Measurements from ENCODE around the gene GCK.

GCK gene

GRCh38 chr7:44218418-44219201 lies 29.4 kb upstream of the GCK start:
- H3K4me3 ChIP-seq (ENCODE audit: control insufficient read depth, low read depth, low read length) = no peak overlapping the region
- no peak for DNase-seq (ENCODE audit: low read depth)
- TF ChIP-seq, protein P1, sequence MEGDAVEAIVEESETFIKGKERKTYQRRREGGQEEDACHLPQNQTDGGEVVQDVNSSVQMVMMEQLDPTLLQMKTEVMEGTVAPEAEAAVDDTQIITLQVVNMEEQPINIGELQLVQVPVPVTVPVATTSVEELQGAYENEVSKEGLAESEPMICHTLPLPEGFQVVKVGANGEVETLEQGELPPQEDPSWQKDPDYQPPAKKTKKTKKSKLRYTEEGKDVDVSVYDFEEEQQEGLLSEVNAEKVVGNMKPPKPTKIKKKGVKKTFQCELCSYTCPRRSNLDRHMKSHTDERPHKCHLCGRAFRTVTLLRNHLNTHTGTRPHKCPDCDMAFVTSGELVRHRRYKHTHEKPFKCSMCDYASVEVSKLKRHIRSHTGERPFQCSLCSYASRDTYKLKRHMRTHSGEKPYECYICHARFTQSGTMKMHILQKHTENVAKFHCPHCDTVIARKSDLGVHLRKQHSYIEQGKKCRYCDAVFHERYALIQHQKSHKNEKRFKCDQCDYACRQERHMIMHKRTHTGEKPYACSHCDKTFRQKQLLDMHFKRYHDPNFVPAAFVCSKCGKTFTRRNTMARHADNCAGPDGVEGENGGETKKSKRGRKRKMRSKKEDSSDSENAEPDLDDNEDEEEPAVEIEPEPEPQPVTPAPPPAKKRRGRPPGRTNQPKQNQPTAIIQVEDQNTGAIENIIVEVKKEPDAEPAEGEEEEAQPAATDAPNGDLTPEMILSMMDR (IDR thresholded peaks at IDR 0.05; ENCODE audit: control insufficient read depth, insufficient read depth, low read depth, low read length, missing control alignments) = no peak

DNA sequence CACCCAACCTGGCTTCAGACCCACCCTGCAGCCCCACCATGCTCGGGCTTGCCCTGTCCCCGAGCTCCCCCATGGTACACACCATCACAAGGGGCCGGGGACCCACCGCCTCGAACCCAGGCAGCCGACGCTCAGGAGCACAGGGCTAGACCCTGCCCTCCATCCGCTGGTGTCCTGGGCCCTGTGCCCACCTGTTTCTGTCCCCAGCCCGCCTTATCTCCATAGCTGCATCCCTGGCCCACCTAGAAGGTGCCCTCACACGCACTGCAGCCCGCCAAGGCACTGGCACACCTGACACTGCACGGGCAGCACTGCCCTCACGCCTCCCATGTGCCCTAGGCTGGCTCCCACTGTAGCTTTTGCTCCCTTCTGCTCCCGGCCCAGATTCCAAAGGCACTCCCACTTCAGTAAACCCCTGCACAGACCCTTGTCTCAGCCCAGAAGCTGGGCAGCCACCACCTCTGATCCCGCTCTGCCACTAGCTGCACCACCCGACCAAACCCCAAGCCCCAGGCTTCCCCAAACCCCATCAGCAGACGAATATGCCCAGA lies 28.7 kb upstream of the GCK start:
- H3K4me3 ChIP-seq (ENCODE audit: control insufficient read depth, low read depth, low read length) = no peak overlapping the region
- TF ChIP-seq, protein P1 (IDR thresholded peaks at IDR 0.05; ENCODE audit: control insufficient read depth, insufficient read depth, low read depth, low read length, missing control alignments) = no peak
- DNase-seq (ENCODE audit: low read depth) = no peak

DNA sequence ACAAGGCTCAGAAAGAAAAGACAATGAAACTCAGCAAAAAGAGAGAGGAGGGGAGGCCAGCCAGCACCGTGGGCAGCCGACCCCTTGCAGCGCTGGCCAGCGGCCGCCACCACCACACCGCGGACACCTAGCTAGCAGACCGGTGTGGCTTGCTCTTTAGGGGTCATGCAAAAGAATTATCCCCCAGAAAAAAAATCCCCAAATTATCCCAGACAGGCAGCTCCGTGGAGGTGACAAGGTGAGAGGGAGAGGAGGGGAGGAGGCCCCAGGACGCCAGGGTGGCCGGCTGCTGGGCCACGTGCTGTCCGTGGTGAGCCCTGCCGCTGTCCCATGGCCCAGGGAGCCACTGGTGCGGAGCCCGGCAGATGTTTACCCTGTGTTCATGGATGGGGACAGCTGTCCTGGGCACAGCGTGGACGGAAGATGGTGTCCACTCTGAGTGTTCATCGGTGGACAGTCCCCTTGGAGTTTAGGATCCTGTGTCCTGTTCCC lies 28.0 kb upstream of the GCK start:
- TF ChIP-seq, protein P1 (IDR thresholded peaks at IDR 0.05; ENCODE audit: control insufficient read depth, insufficient read depth, low read depth, low read length, missing control alignments) = no peak
- H3K4me3 ChIP-seq (ENCODE audit: control insufficient read depth, low read depth, low read length) = no peak overlapping the region
- no peak for DNase-seq (ENCODE audit: low read depth)

GRCh38 chr7:44216521-44217222 lies 27.4 kb upstream of the GCK start:
- TF ChIP-seq, protein P1 (IDR thresholded peaks at IDR 0.05; ENCODE audit: control insufficient read depth, insufficient read depth, low read depth, low read length, missing control alignments) = no peak
- H3K4me3 ChIP-seq (ENCODE audit: control insufficient read depth, low read depth, low read length) = no peak overlapping the region
- DNase-seq (ENCODE audit: low read depth) = no peak

DNA sequence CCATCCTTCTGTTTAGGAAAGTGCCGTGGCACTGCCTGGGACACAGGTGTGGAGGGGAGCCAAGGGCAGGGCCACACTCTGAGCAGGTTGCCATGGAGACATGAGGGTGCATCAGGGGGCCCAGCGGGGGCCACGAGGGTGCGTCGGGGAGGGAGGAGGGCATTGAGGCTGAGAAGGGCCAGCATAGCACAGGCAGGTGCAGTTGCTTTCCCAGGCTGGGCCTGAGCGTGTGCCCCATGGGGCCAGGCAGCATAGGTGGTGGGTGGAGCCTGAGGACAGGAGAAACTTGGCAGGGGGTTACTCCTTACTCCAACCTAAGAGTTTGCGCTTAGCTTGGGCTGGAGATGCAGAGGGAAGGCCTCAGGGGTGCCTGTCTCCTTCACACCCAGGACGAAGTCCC lies 26.8 kb upstream of the GCK start:
- DNase-seq (ENCODE audit: low read depth) = no peak
- H3K4me3 ChIP-seq (ENCODE audit: control insufficient read depth, low read depth, low read length) = no peak overlapping the region
- TF ChIP-seq, protein P1 (IDR thresholded peaks at IDR 0.05; ENCODE audit: control insufficient read depth, insufficient read depth, low read depth, low read length, missing control alignments) = no peak

DNA sequence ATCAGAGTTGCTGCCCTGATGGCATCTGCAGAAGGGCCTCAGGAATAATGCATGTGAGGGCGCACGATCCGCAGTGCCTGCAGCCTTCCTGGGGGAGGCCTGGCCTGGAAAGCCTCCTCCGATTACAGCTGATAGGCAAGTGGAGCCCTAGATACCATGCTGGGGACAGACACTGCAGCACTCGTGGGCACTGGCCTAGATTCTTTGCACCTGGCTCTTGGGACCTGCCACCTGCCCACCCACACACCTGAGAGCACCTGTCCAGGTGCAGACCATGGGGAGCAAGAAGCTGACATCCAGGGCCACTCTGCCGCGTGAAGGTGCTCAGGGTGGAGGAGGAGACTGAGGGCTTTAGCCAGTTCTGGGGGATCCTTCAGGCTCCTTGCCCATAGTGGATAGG lies 26.3 kb upstream of the GCK start:
- no peak overlapping the region for H3K4me3 ChIP-seq (ENCODE audit: control insufficient read depth, low read depth, low read length)
- no peak for DNase-seq (ENCODE audit: low read depth)
- TF ChIP-seq, protein P1 (IDR thresholded peaks at IDR 0.05; ENCODE audit: control insufficient read depth, insufficient read depth, low read depth, low read length, missing control alignments) = no peak
